WTC11 (cell line): ENCODE data around the gene TSGA10. TPM values are rescaled to one million over a fixed set of nuclear protein-coding genes. Genes with fewer than 3 reads are reported as not detected.

Experiments used
- ATAC-seq: fragments of 200-7000 bp; cut with Tn5 transposase; 2 replicates; pipeline ENCODE4 v1.10.0; 2021; ENCODE audit warnings: mild to moderate bottlenecking, moderate library complexity
- CTCF ChIA-PET: fragments of 300-600 bp; sonication (Branson Sonifier 250); formaldehyde crosslinking; loops from one replicate; lab custom pipeline; 2021; ENCODE audit warnings: antibody characterized with exemption; lab: Charles Lee
- POLR2A ChIA-PET: fragments of 350-600 bp; sonication (Branson Sonifier 250); formaldehyde crosslinking; loops from one replicate; lab custom pipeline; 2021; ENCODE audit warnings: antibody characterized with exemption; lab: Charles Lee
- DNase-seq: peaks from one replicate; pipeline ENCODE4 v3.0.0; 2021; ENCODE audit warnings: low spot score
- H3K27ac Mint-ChIP-seq: 2 replicates; pipeline ENCODE4 v1.8.0; 2021; ENCODE audit warnings: mixed read lengths
- H3K27me3 Mint-ChIP-seq: 2 replicates; pipeline ENCODE4 v1.8.0; 2021; ENCODE audit warnings: low read depth, mild to moderate bottlenecking, moderate library complexity, mixed read lengths
- H3K36me3 Mint-ChIP-seq: 2 replicates; pipeline ENCODE4 v1.8.0; 2021; ENCODE audit warnings: mixed read lengths
- H3K4me1 Mint-ChIP-seq: 2 replicates; pipeline ENCODE4 v1.8.0; 2022; ENCODE audit warnings: mixed read lengths
- H3K4me3 Mint-ChIP-seq: 2 replicates; pipeline ENCODE4 v1.8.0; 2021; ENCODE audit warnings: mild to moderate bottlenecking, moderate library complexity, mixed read lengths
- H3K9me3 Mint-ChIP-seq: 2 replicates; pipeline ENCODE4 v1.8.0; 2021; ENCODE audit warnings: mixed read lengths
- ATF2 ChIP-seq: sonication (generic); formaldehyde crosslinking; IDR thresholded peaks from 2 replicates; pipeline ENCODE4 v1.8.1; 2022; ENCODE audit warnings: low read depth, missing genetic modification reagents, borderline replicate concordance
- CREB1 ChIP-seq: sonication (generic); formaldehyde crosslinking; IDR thresholded peaks from 2 replicates; pipeline ENCODE4 v1.8.0; 2023; ENCODE audit warnings: mild to moderate bottlenecking, missing genetic modification reagents
- FOXP1 ChIP-seq: sonication (generic); formaldehyde crosslinking; IDR thresholded peaks from 2 replicates; pipeline ENCODE4 v1.8.0; 2022; ENCODE audit warnings: missing genetic modification reagents, mild to moderate bottlenecking, moderate library complexity, borderline replicate concordance
- GABPB1 ChIP-seq: sonication (generic); formaldehyde crosslinking; IDR thresholded peaks from 2 replicates; pipeline ENCODE4 v1.8.1; 2023; ENCODE audit warnings: mild to moderate bottlenecking, missing genetic modification reagents
- GRHL2 ChIP-seq: fragments of 250-450 bp; sonication (Bioruptor Pico); IDR thresholded peaks from 2 replicates; pipeline ENCODE4 v1.8.0; 2022; ENCODE audit warnings: mild to moderate bottlenecking, moderate library complexity; ENCODE audit not compliant: insufficient replicate concordance, severe bottlenecking
- GTF2I ChIP-seq: fragments of 250-450 bp; sonication (Bioruptor Pico); conservative IDR thresholded peaks from 2 replicates; pipeline ENCODE4 v1.4.0; 2021; ENCODE audit warnings: mild to moderate bottlenecking
- HMGA2 ChIP-seq: fragments of 250-450 bp; sonication (Bioruptor Pico); IDR thresholded peaks from 2 replicates; pipeline ENCODE4 v1.4.0; 2021; ENCODE audit warnings: mild to moderate bottlenecking, moderate library complexity
- IRF1 ChIP-seq: sonication (generic); formaldehyde crosslinking; IDR thresholded peaks from 2 replicates; pipeline ENCODE4 v1.8.0; 2023; ENCODE audit warnings: missing genetic modification reagents
- IRF2 ChIP-seq: sonication (generic); formaldehyde crosslinking; IDR thresholded peaks from 2 replicates; pipeline ENCODE4 v1.8.0; 2022; ENCODE audit warnings: low read depth, missing genetic modification reagents, borderline replicate concordance
- MAX ChIP-seq: sonication (generic); formaldehyde crosslinking; IDR thresholded peaks from 2 replicates; pipeline ENCODE4 v1.8.0; 2022; ENCODE audit warnings: mild to moderate bottlenecking, missing genetic modification reagents
- MYBL2 ChIP-seq: sonication (generic); formaldehyde crosslinking; IDR thresholded peaks from 2 replicates; pipeline ENCODE4 v1.8.1; 2023; ENCODE audit warnings: mild to moderate bottlenecking, moderate library complexity, missing genetic modification reagents
- NFE2L1 ChIP-seq: sonication (generic); formaldehyde crosslinking; IDR thresholded peaks from 2 replicates; pipeline ENCODE4 v1.8.1; 2023; ENCODE audit warnings: missing genetic modification reagents
- RORB ChIP-seq: fragments of 250-450 bp; sonication (Bioruptor Pico); IDR thresholded peaks from 2 replicates; pipeline ENCODE4 v1.9.0; 2021; ENCODE audit warnings: mild to moderate bottlenecking
- SMAD4 ChIP-seq: sonication (generic); formaldehyde crosslinking; IDR thresholded peaks from 2 replicates; pipeline ENCODE4 v1.8.0; 2022; ENCODE audit warnings: mild to moderate bottlenecking, missing genetic modification reagents
- SP1 ChIP-seq: sonication (generic); formaldehyde crosslinking; conservative IDR thresholded peaks from 2 replicates; pipeline ENCODE4 v1.8.1; 2022; ENCODE audit warnings: missing genetic modification reagents
- TEAD1 ChIP-seq: sonication (generic); formaldehyde crosslinking; IDR thresholded peaks from 2 replicates; pipeline ENCODE4 v1.8.0; 2022; ENCODE audit warnings: mild to moderate bottlenecking, missing genetic modification reagents
- TP53 ChIP-seq: sonication (generic); formaldehyde crosslinking; IDR thresholded peaks from 2 replicates; pipeline ENCODE4 v1.8.1; 2023; ENCODE audit warnings: mild to moderate bottlenecking, missing genetic modification reagents
- USF1 ChIP-seq: sonication (generic); formaldehyde crosslinking; IDR thresholded peaks from 2 replicates; pipeline ENCODE4 v1.8.0; 2022; ENCODE audit warnings: mild to moderate bottlenecking, missing genetic modification reagents
- USF2 ChIP-seq: sonication (generic); formaldehyde crosslinking; IDR thresholded peaks from 2 replicates; pipeline ENCODE4 v1.8.1; 2023; ENCODE audit warnings: mild to moderate bottlenecking, missing genetic modification reagents, moderate library complexity
- ZMAT4 ChIP-seq: fragments of 250-450 bp; sonication (Bioruptor Pico); IDR thresholded peaks from 2 replicates; pipeline ENCODE4 v1.9.0; 2021; ENCODE audit warnings: mild to moderate bottlenecking
- ZNF121 ChIP-seq: sonication (generic); formaldehyde crosslinking; IDR thresholded peaks from 2 replicates; pipeline ENCODE4 v1.8.0; 2023; ENCODE audit warnings: missing genetic modification reagents
- ZNF219 ChIP-seq: sonication (generic); formaldehyde crosslinking; IDR thresholded peaks from 2 replicates; pipeline ENCODE4 v1.8.0; 2023; ENCODE audit warnings: missing genetic modification reagents, mild to moderate bottlenecking, borderline replicate concordance
- ZNF232 ChIP-seq: sonication (generic); formaldehyde crosslinking; IDR thresholded peaks from 2 replicates; pipeline ENCODE4 v1.8.0; 2022; ENCODE audit warnings: mild to moderate bottlenecking, missing genetic modification reagents
- ZNF263 ChIP-seq: sonication (generic); formaldehyde crosslinking; IDR thresholded peaks from 2 replicates; pipeline ENCODE4 v1.8.1; 2022; ENCODE audit warnings: low read depth, mild to moderate bottlenecking, moderate library complexity, missing genetic modification reagents
- ZNF512 ChIP-seq: sonication (generic); formaldehyde crosslinking; IDR thresholded peaks from 2 replicates; pipeline ENCODE4 v1.8.1; 2022; ENCODE audit warnings: missing genetic modification reagents, borderline replicate concordance
- total RNA-seq: library from RNA; stranded (reverse); gene quantifications from 3 replicates; pipeline ENCODE4 v1.2.3, GENCODE V29; 2021

TSGA10 gene
- total RNA-seq, 1 experiment from 2014 or later = 9.1 TPM

DNA sequence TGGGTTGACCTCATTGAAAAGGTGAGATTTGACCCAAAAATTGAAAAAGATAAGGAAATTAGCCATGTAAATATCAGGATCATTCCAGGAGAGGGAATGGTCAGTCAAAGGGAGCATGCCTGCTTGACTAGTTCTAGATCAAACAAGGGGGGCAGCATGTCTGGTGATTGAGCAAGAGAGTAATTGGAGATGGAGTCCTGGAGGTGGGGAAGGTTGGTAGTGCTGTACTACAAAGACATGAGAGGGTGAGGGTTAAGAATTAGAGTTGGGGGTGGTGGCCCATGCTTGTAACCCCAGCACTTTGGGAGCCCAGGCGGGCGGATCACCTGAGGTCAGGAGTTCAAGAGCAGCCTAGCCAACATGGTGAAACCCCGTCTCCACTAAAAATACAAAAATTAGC is 28.3 kb upstream of the TSGA10 start:
- Mint-ChIP-seq H3K9me3 (0 out of 2 replicates have a peak, but pooled peaks cover 5% of the 10 kb centered on the region), H3K4me1 (peaks cover 22% of the 10 kb centered on the region), H3K4me3 (peak overlapping the region; percentile 4), H3K27me3 (no peaks in the 10 kb centered on the region), H3K36me3 (peaks cover 9% of the 10 kb centered on the region; the same call in 1 of the 2 replicates), H3K27ac (no peak overlapping the region)
- DNase-seq (no peak), ATAC-seq (no peak)
- ChIA-PET CTCF (no interaction called here), POLR2A (no interaction called here)
- no peak for TF ChIP-seq IRF2 (CRISPR knock-in tag)
- no peak for TF ChIP-seq TP53 (CRISPR knock-in tag)
- no peak for TF ChIP-seq GRHL2 (CRISPR knock-in tag)
- no peak for TF ChIP-seq ZMAT4
- TF ChIP-seq GTF2I (CRISPR knock-in tag) = no peak

GRCh38 chr2:99181624-99182000 is 26.9 kb upstream of the TSGA10 start:
- 0 out of 2 replicates have a peak, but pooled peaks cover 5% of the 10 kb centered on the region for H3K9me3 Mint-ChIP-seq
- peak overlapping the region; percentile 99 for H3K27ac Mint-ChIP-seq
- TF ChIP-seq IRF1 (CRISPR knock-in tag) = no peak
- TF ChIP-seq SMAD4 = no peak
- no peak for TF ChIP-seq CREB1
- ChIA-PET POLR2A (interaction anchor here (0.7 to 2.8 kb wide), 4 partner anchors 22 to 155 kb away, joined by 3 to 9 read pairs (median 4); partner anchors contain the start of gene TXNDC9), CTCF (interaction anchor here (0.8 to 2.2 kb wide), 4 partner anchors 9 to 309 kb away, joined by 3 to 6 read pairs (median 4); no protein-coding TSS in a partner anchor)
- H3K4me3 Mint-ChIP-seq = peak overlapping the region; percentile 99
- H3K36me3 Mint-ChIP-seq = peaks cover 4% of the 10 kb centered on the region; the same call in 1 of the 2 replicates
- no peak for ATAC-seq
- H3K4me1 Mint-ChIP-seq = peaks cover 22% of the 10 kb centered on the region
- no peak for DNase-seq
- no peaks in the 10 kb centered on the region for H3K27me3 Mint-ChIP-seq

- Mint-ChIP-seq H3K27ac (peak within 1 kb of the TSS; percentile 99), H3K36me3 (peaks cover 4% of the 10 kb centered on the region; the same call in 1 of the 2 replicates), H3K27me3 (no peaks in the 10 kb centered on the region), H3K9me3 (0 out of 2 replicates have a peak, but pooled peaks cover 5% of the 10 kb centered on the region), H3K4me3 (peak within 1 kb of the TSS; percentile 99), H3K4me1 (peaks cover 22% of the 10 kb centered on the region)
- ChIA-PET CTCF (interaction anchor here (0.5 to 2.2 kb wide), 7 partner anchors 10 to 327 kb away, joined by 3 to 6 read pairs (median 4); partner anchors contain the start of gene TXNDC9), POLR2A (interaction anchor here (0.6 to 2.8 kb wide), 8 partner anchors 21 to 238 kb away, joined by 3 to 10 read pairs (median 4); partner anchors contain the start of genes EIF5B, LIPT1, TSGA10 and TXNDC9)
- ATAC-seq = peak; percentile 85
- peak; percentile 85 for DNase-seq
- peak; percentile 77; the same call in 1 of the 2 replicates for TF ChIP-seq MAX
- no peak for TF ChIP-seq ZNF121
- TF ChIP-seq GABPB1 (CRISPR knock-in tag) = peak; percentile 88
- TF ChIP-seq ZNF263 (CRISPR knock-in tag) = no peak
- peak; percentile 94 for TF ChIP-seq USF1
- no peak for TF ChIP-seq GRHL2 (CRISPR knock-in tag)
- no peak for TF ChIP-seq RORB (CRISPR knock-in tag)
- TF ChIP-seq ZNF219 (CRISPR knock-in tag) = no peak
- no peak for TF ChIP-seq HMGA2 (CRISPR knock-in tag)
- no peak for TF ChIP-seq ATF2 (CRISPR knock-in tag)
- peak; percentile 36; the same call in 1 of the 2 replicates for TF ChIP-seq NFE2L1 (CRISPR knock-in tag)
- peak; percentile 16; the same call in 1 of the 2 replicates for TF ChIP-seq MYBL2
- TF ChIP-seq ZNF512 (CRISPR knock-in tag) = no peak
- TF ChIP-seq FOXP1 (CRISPR knock-in tag) = peak; percentile 60
- TF ChIP-seq SP1 = peak; percentile 88
- TF ChIP-seq CREB1 = no peak; the same call in 1 of the 2 replicates
- TF ChIP-seq ZNF232 = peak; percentile 80; the same call in 1 of the 2 replicates
- TF ChIP-seq USF2 (CRISPR knock-in tag) = peak; percentile 96
- TF ChIP-seq TEAD1 (CRISPR knock-in tag) = no peak
Observed at GRCh38 chr2:99180755-99181623, 26.2 kb upstream of the TSGA10 start, which contains the start of the genes MITD1 and MRPL30. Gene MITD1 (minus strand): TSS chr2:99181058. CDS start chr2:99180981, 77 bp downstream. Gene MRPL30 (plus strand): TSS chr2:99181184. CDS start chr2:99186204, 5,020 bp downstream.
